Kidney (tissue), 14 donors: ENCODE results near the gene SEM1. TPM values are rescaled to one million over a fixed set of nuclear protein-coding genes. Genes with fewer than 3 reads are reported as not detected.
"Not testable (repeated sequence)": the region's sequence is repeated elsewhere in the genome, so short reads cannot be mapped to it uniquely, and the experiment has no call there.

Experiments
- DNase-seq, 5 donors: peaks; one replicate each; pipeline ENCODE4 v3.0.0-alpha.2; 2013 to 2020
- FAIRE-seq: peaks from 2 replicates; lab custom pipeline; 2012; peaks lifted over from hg19 to GRCh38; lab: Jason Lieb, UNC
- H3K27ac ChIP-seq, 2 donors: one replicate each; pipeline ENCODE4 v1.7.0; 2013; ENCODE audit warnings: low read depth in 2 of 2, low read length in 2 of 2, inconsistent platforms in 1 of 2
- H3K27me3 ChIP-seq: one replicate; pipeline ENCODE4 v1.7.1; 2013; ENCODE audit warnings: low read length, inconsistent platforms; ENCODE audit not compliant: control insufficient read depth, insufficient read depth
- H3K36me3 ChIP-seq, 3 donors: one replicate each; pipeline versions ENCODE4 v1.7.0 to v1.7.1; 2013; ENCODE audit warnings: low read length in 3 of 3, control low read depth in 1 of 3, inconsistent platforms in 1 of 3; ENCODE audit not compliant: insufficient read depth in 3 of 3, control insufficient read depth in 2 of 3
- H3K4me1 ChIP-seq, 3 donors: one replicate each; pipeline versions ENCODE4 v1.7.0 to v1.7.1; 2013; ENCODE audit warnings: low read length in 3 of 3, inconsistent platforms in 1 of 3, low read depth in 1 of 3; ENCODE audit not compliant: control insufficient read depth in 2 of 3, insufficient read depth in 2 of 3
- H3K4me3 ChIP-seq, 3 donors: one replicate each; pipeline versions ENCODE4 v1.7.0 to v1.8.1; 2013; ENCODE audit warnings: low read length in 3 of 3, control low read depth in 1 of 3, inconsistent platforms in 1 of 3
- H3K9ac ChIP-seq, 3 donors: one replicate each; pipeline versions ENCODE4 v1.7.0 to v1.7.1; 2013; ENCODE audit warnings: low read length in 3 of 3, control low read depth in 1 of 3, inconsistent platforms in 1 of 3
- H3K9me3 ChIP-seq, 3 donors: one replicate each; pipeline versions ENCODE4 v1.7.0 to v1.7.1; 2013; ENCODE audit warnings: low read length in 3 of 3, control low read depth in 1 of 3, inconsistent platforms in 1 of 3; ENCODE audit not compliant: control insufficient read depth in 2 of 3, insufficient read depth in 1 of 3
- intact Hi-C: fragments of 100-400 bp; cut with DNase I; formaldehyde crosslinking; loops from one replicate; pipeline ENCODE4 v1.11.1; 2022
- polyA plus RNA-seq: library from polyadenylated mRNA; stranded (reverse); fragments of 350-450 nt; fragmentation: Illumina TruSeq; extraction: RNeasy Lipid Tissue Mini Kit (QIAGEN cat#74804); gene quantifications from one replicate; pipeline ENCODE4 v1.2.3, GENCODE V29; 2014; ENCODE audit warnings: low read depth, low replicate concordance; ENCODE audit not compliant: insufficient read depth
- total RNA-seq: library from RNA; stranded (reverse); fragmentation: NEBNext Ultra II Directional; extraction: Animal tissue kit (Norgen Biotek cat#: 25700); gene quantifications from one replicate; pipeline ENCODE4 v1.2.1, GENCODE V29; 2021
- TF ChIP-seq, protein P1 (sequence below): IDR thresholded peaks from 3 replicates; pipeline ENCODE4 v1.5.1; 2012; ENCODE audit warnings: mild to moderate bottlenecking, moderate library complexity, borderline replicate concordance; ENCODE audit not compliant: insufficient read depth; ENCODE audit errors: extremely low read depth
- donor health status: control.
- donor health status: control.
- donor health status: control.
- donor health status: control.
- donor health status: control.
- donor health status: DM: yes; HTN: yes; CAD: no.
- donor health status: Normal renal cell carcinoma (clear cell type).

SEM1 gene
- total and polyA plus RNA-seq, 2 donors from 2014 or later: 45.4 to 252 TPM

GRCh38 chr7:96701258-96701657 is 8.4 kb downstream of the SEM1 start:
- H3K27me3 ChIP-seq: no peaks in the 10 kb centered on the region
- no peak for FAIRE-seq
- H3K4me3 ChIP-seq: no peak overlapping the region
- H3K27ac ChIP-seq: no peak overlapping the region
- intact Hi-C loops: no loop called here
- DNase-seq: no peak
- H3K9me3 ChIP-seq: no peaks in the 10 kb centered on the region
- TF ChIP-seq, protein P1, sequence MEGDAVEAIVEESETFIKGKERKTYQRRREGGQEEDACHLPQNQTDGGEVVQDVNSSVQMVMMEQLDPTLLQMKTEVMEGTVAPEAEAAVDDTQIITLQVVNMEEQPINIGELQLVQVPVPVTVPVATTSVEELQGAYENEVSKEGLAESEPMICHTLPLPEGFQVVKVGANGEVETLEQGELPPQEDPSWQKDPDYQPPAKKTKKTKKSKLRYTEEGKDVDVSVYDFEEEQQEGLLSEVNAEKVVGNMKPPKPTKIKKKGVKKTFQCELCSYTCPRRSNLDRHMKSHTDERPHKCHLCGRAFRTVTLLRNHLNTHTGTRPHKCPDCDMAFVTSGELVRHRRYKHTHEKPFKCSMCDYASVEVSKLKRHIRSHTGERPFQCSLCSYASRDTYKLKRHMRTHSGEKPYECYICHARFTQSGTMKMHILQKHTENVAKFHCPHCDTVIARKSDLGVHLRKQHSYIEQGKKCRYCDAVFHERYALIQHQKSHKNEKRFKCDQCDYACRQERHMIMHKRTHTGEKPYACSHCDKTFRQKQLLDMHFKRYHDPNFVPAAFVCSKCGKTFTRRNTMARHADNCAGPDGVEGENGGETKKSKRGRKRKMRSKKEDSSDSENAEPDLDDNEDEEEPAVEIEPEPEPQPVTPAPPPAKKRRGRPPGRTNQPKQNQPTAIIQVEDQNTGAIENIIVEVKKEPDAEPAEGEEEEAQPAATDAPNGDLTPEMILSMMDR: no peak
- H3K36me3 ChIP-seq: no peaks in the 10 kb centered on the region
- peaks cover 0 to 5% (median 0%) of the 10 kb centered on the region in 3 donors for H3K4me1 ChIP-seq
- H3K9ac ChIP-seq: no peak overlapping the region

GRCh38 chr7:96700516-96700915 is 9.1 kb downstream of the SEM1 start:
- Histone ChIP-seq H3K4me3 (no peak overlapping the region), H3K27me3 (no peaks in the 10 kb centered on the region), H3K36me3 (no peaks in the 10 kb centered on the region), H3K27ac (no peak overlapping the region), H3K4me1 (peaks cover 0 to 5% (median 0%) of the 10 kb centered on the region in 3 donors), H3K9ac (no peak overlapping the region), H3K9me3 (no peaks in the 10 kb centered on the region)
- DNase-seq: no peak
- TF ChIP-seq, protein P1: no peak
- FAIRE-seq: no peak
- intact Hi-C loops: no loop called here

- FAIRE-seq (no peak), DNase-seq (no peak)
- intact Hi-C loops: no loop called here
- TF ChIP-seq, protein P1: no peak
- no peak overlapping the region for H3K4me3 ChIP-seq
- H3K36me3 ChIP-seq: no peaks in the 10 kb centered on the region
- H3K4me1 ChIP-seq: peaks cover 0 to 5% (median 0%) of the 10 kb centered on the region in 3 donors
- no peaks in the 10 kb centered on the region for H3K9me3 ChIP-seq
- no peaks in the 10 kb centered on the region for H3K27me3 ChIP-seq
- H3K9ac ChIP-seq: no peak overlapping the region
- H3K27ac ChIP-seq: no peak overlapping the region
These were observed 10.3 kb downstream of the SEM1 start for GRCh38 chr7:96699219-96699871.

DNA sequence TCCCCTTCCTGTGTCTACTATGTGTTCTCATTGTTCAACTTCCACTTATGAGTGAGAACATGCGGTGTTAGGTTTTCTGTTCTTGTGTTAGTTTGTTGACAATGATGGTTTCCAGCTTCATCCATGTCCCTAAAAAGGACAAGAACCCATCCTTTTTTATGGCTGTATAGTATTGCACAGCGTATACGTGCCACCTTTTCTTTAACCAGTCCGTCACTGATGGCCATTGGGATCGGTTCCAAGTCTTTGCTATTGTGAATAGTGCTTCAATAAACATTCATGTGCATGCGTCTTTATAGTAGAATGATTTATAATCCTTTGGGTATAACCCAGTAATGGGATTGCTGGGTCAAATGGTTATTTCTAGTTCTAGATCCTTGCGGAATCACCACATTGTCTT is 11.2 kb downstream of the SEM1 start:
- H3K4me3 ChIP-seq, H3K9me3 ChIP-seq, DNase-seq, H3K9ac ChIP-seq, intact Hi-C loops, H3K4me1 ChIP-seq, H3K36me3 ChIP-seq, FAIRE-seq, H3K27ac ChIP-seq, H3K27me3 ChIP-seq: not testable (repeated sequence)
